Measurements from ENCODE around the gene RDH16. TPM values are rescaled to one million over a fixed set of nuclear protein-coding genes. Genes with fewer than 3 reads are reported as not detected.
A peak's percentile ranks its signal among the peaks of the same experiment; 100 is the strongest.
"Not testable (repeated sequence)": the region's sequence is repeated elsewhere in the genome, so short reads cannot be mapped to it uniquely, and the experiment has no call there.

Gene RDH16
- total and polyA plus RNA-seq, 2 donors (not counting 1 experiment from before 2014, with no cell fraction given) = 1.1 to 1.5 TPM

DNA sequence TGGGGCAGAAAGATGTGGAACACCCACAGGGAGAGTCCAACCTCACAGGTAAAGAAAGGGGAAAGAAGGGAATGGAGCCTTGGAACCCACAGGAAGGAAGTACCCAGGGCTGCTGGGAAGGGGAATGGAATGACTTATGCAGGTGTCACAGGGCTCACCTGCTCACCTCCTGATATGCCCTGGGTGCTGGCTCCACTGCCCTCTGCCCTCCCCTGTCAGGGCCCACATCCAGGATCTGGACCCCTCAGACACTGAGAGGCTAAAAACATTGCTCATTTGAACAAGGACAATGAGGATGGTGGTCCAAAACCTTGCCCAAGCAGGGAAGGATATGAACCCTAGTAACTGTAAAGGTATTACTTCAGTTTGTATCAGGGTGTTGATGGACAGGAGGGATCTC is 29.6 kb upstream of the RDH16 start:
- Mint-ChIP-seq H3K4me3 (peak overlapping the region; percentile 52), H3K27ac (no peak overlapping the region), H3K4me1 (peaks cover 4% of the 10 kb centered on the region), H3K27me3 (no peaks in the 10 kb centered on the region), H3K9me3 (ENCODE audit: insufficient read depth) (no peaks in the 10 kb centered on the region)
- peak overlapping the region; percentile 64 for H2AFZ ChIP-seq (ENCODE audit: insufficient read depth, low read depth, low read length, poor library complexity, severe bottlenecking)
- H3K4me3 ChIP-seq (ENCODE audit: control extremely low read depth in 1 of 5, extremely low read depth in 1 of 5, insufficient read depth in 1 of 5, low read depth in 2 of 5, low read length in 4 of 5) = no peak overlapping the region
- peak overlapping the region; percentile 47 for H3K4me2 ChIP-seq (replicated peaks; ENCODE audit: low read depth, low read length, poor library complexity, severe bottlenecking)
- H3K4me1 ChIP-seq (ENCODE audit: control insufficient read depth in 2 of 2, insufficient read depth in 2 of 2, low read length in 2 of 2) = peaks cover 0 to 8% of the 10 kb centered on the region in 2 donors
- H3K79me2 ChIP-seq (ENCODE audit: control insufficient read depth, insufficient read depth, low read length) = no peaks in the 10 kb centered on the region
- H3K36me3 ChIP-seq (replicated peaks in 1 of 2; ENCODE audit: control extremely low read depth in 1 of 2, control insufficient read depth in 1 of 2, extremely low read depth in 1 of 2, insufficient read depth in 2 of 2, low read length in 1 of 2) = no peaks in the 10 kb centered on the region
- DNase-seq (no peak), ATAC-seq (ENCODE audit: low read depth) (no peak)
- POLR2A ChIA-PET = no interaction called here
- H4K20me1 ChIP-seq (ENCODE audit: control insufficient read depth, insufficient read depth, low read length, poor library complexity, severe bottlenecking) = no peaks in the 10 kb centered on the region
- no peaks in the 10 kb centered on the region for H3K9me3 ChIP-seq (ENCODE audit: control extremely low read depth in 1 of 3, control insufficient read depth in 2 of 3, insufficient read depth in 1 of 3, low read length in 2 of 3)
- H3K27ac ChIP-seq (ENCODE audit: low read length in 2 of 2) = no peak overlapping the region
- TF ChIP-seq CTCF (IDR thresholded peaks at IDR 0.05) (no peak), EZH2 (IDR thresholded peaks at IDR 0.05; ENCODE audit: borderline replicate concordance, insufficient read depth, low read depth, low read length, poor library complexity, severe bottlenecking) (no peak)
- intact Hi-C loops (cut with micrococcal nuclease) = loop anchor here (5.0 kb wide), 1 partner anchor 475 kb away; no protein-coding TSS in a partner anchor
- H3K27me3 ChIP-seq (replicated peaks in 1 of 4; ENCODE audit: control extremely low read depth in 1 of 4, control insufficient read depth in 3 of 4, insufficient read depth in 4 of 4, low read length in 3 of 4) = peaks cover 0 to 8% (median 2%) of the 10 kb centered on the region in 4 experiments
- no peak overlapping the region for H3K9ac ChIP-seq (ENCODE audit: low read length)
- CTCF ChIA-PET = interaction anchor here (1.0 to 4.9 kb wide), 10 partner anchors 10 to 475 kb away, joined by 3 to 152 read pairs (median 4); partner anchors contain the start of genes HSD17B6, PRIM1, RBMS2 and ZBTB39

DNA sequence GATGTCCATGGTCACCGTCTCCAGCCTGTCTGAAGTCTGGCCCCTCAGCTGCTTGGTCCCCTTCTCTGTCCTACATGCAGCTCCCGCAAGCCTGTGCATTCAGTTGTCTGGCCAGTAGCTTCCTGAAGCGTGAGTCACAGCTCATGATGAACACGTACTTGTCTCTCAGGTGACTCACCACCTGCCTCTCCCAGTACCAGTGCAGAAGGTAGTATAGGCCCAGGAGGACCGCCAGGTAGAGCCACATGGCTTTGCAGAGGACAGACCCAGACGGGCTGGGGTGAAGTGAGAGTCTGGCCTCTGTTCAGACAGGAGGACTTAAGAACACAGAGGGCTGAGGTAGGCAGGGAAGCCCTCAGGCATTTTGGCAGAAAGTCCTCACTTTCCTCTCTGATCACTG is 28.3 kb upstream of the RDH16 start:
- H3K9me3 ChIP-seq (ENCODE audit: control extremely low read depth in 1 of 3, control insufficient read depth in 2 of 3, insufficient read depth in 1 of 3, low read length in 2 of 3); H4K20me1 ChIP-seq (ENCODE audit: control insufficient read depth, insufficient read depth, low read length, poor library complexity, severe bottlenecking); POLR2A ChIA-PET; DNase-seq; H3K27ac ChIP-seq (ENCODE audit: low read length in 2 of 2); H3K27ac Mint-ChIP-seq; H3K4me3 Mint-ChIP-seq; H3K79me2 ChIP-seq (ENCODE audit: control insufficient read depth, insufficient read depth, low read length); H3K9me3 Mint-ChIP-seq (ENCODE audit: insufficient read depth); H3K4me3 ChIP-seq (ENCODE audit: control extremely low read depth in 1 of 5, extremely low read depth in 1 of 5, insufficient read depth in 1 of 5, low read depth in 2 of 5, low read length in 4 of 5); H3K36me3 ChIP-seq (replicated peaks in 1 of 2; ENCODE audit: control extremely low read depth in 1 of 2, control insufficient read depth in 1 of 2, extremely low read depth in 1 of 2, insufficient read depth in 2 of 2, low read length in 1 of 2); H3K27me3 ChIP-seq (replicated peaks in 1 of 4; ENCODE audit: control extremely low read depth in 1 of 4, control insufficient read depth in 3 of 4, insufficient read depth in 4 of 4, low read length in 3 of 4); H2AFZ ChIP-seq (ENCODE audit: insufficient read depth, low read depth, low read length, poor library complexity, severe bottlenecking); H3K9ac ChIP-seq (ENCODE audit: low read length); H3K4me2 ChIP-seq (replicated peaks; ENCODE audit: low read depth, low read length, poor library complexity, severe bottlenecking); H3K4me1 Mint-ChIP-seq; H3K4me1 ChIP-seq (ENCODE audit: control insufficient read depth in 2 of 2, insufficient read depth in 2 of 2, low read length in 2 of 2); ATAC-seq (ENCODE audit: low read depth); H3K27me3 Mint-ChIP-seq: not testable (repeated sequence)
- intact Hi-C loops (cut with micrococcal nuclease) = loop anchor here (5.0 kb wide), 1 partner anchor 473 kb away; no protein-coding TSS in a partner anchor
- CTCF ChIA-PET = interaction anchor here (0.6 to 4.9 kb wide), 7 partner anchors 11 to 309 kb away, joined by 3 to 152 read pairs (median 3); partner anchors contain the start of genes HSD17B6 and ZBTB39
- 90% methylated on average over 2 of the region's 6 CpGs for WGBS (ENCODE audit: insufficient coverage)

All from B cell (primary cell).